HG03575 (cell line): ENCODE results near the gene ABHD17A.

Source experiments
- ATAC-seq: cut with Tn5 transposase; IDR thresholded peaks from one replicate; pipeline ENCODE4 v1.9.1; 2021; ENCODE audit not compliant: unreplicated experiment, insufficient number of reproducible peaks, low FRiP score; ENCODE audit errors: extremely low read depth

Gene ABHD17A

GRCh38 chr19:1829958-1830357, 55.3 kb downstream of the ABHD17A start:
- no peak for ATAC-seq

DNA sequence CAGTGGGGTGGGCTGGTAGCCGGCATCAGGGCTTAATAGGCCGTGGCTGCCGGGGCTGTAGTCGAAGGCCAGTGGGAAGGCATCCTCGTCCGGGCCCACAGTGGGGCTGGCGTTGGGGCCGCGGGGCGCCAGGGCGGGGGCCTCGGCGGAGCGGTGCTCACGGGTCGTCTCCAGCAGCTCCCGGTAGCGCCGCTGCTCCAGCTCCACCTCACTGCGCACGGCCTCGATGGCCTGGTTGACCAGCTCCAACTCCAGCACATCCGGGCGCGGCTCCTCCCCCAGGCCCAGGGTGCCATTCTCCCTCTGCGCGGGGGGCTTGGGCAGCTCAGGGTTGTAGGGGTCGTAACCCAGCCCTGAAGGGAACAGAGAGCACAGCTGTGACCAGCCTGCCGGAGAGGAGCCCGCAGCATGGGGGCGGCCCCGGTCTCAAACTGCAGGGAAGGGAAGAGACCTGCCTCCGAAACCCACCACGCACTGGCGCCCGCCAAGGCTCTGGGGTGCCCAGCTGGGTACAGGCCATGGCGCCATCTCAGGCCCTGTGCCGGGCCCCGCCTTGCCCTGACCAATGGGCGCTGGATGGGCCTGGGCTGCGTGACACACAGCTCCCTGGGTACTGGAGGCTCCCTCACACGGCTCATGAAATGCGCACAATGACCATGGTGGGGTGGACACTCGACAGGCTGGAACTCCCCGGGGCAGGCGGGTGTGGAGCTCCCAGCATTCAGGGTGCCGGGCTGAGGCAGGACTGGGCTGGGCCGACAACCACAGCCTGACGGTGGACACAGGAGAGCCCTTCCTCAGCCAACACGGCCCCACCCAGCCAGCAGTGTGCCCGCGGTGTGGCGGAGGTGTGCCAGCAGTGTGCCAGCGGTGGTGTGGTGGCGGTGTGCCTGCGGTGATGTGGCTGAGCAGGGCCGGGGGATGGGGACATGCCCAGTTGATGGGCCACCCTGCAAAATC, 56.7 kb downstream of the ABHD17A start:
- ATAC-seq: no peak

- ATAC-seq: no peak
Observed at GRCh38 chr19:1827566-1828278, 57.6 kb downstream of the ABHD17A start.
